Smooth muscle cell (in vitro differentiated cells): ENCODE results near the gene AOPEP. TPM values are rescaled to one million over a fixed set of nuclear protein-coding genes. Genes with fewer than 3 reads are reported as not detected.

Experiments used
- DNase-seq: peaks from one replicate; lab custom pipeline; 2025; ENCODE audit not compliant: unreplicated experiment; lab: John Stamatoyannopoulos, UW
- H2AFZ ChIP-seq: fragments of 200-600 bp; sonication (generic); 2 replicates; pipeline ENCODE4 v1.6.0; 2016; ENCODE audit warnings: antibody characterized with exemption, low read depth, mild to moderate bottlenecking
- H3F3A ChIP-seq: fragments of 200-600 bp; sonication (generic); 2 replicates; pipeline ENCODE4 v1.6.0; 2017; ENCODE audit warnings: antibody characterized with exemption, low read depth
- H3K27ac ChIP-seq: fragments of 200-600 bp; sonication (generic); 2 replicates; pipeline ENCODE4 v1.5.1; 2016; ENCODE audit warnings: low read depth, mild to moderate bottlenecking
- H3K27me3 ChIP-seq: fragments of 200-600 bp; sonication (generic); 2 replicates; pipeline ENCODE4 v1.6.1; 2016; ENCODE audit warnings: low read depth, mild to moderate bottlenecking
- H3K36me3 ChIP-seq: fragments of 200-600 bp; sonication (generic); 2 replicates; pipeline ENCODE4 v1.5.1; 2016; ENCODE audit warnings: low read depth
- H3K4me1 ChIP-seq: fragments of 200-600 bp; sonication (generic); 2 replicates; pipeline ENCODE4 v1.5.1; 2016; ENCODE audit warnings: low read depth
- H3K4me2 ChIP-seq: fragments of 200-600 bp; sonication (generic); 2 replicates; pipeline ENCODE4 v1.6.0; 2016; ENCODE audit warnings: mild to moderate bottlenecking
- H3K4me3 ChIP-seq: fragments of 200-600 bp; sonication (generic); 2 replicates; pipeline ENCODE4 v1.5.1; 2016; ENCODE audit warnings: mild to moderate bottlenecking
- H3K79me2 ChIP-seq: fragments of 200-600 bp; sonication (generic); 2 replicates; pipeline ENCODE4 v1.6.0; 2016; ENCODE audit warnings: low read depth, mild to moderate bottlenecking
- H3K9ac ChIP-seq: fragments of 200-600 bp; sonication (generic); 2 replicates; pipeline ENCODE4 v1.6.0; 2016; ENCODE audit warnings: low read depth
- H3K9me3 ChIP-seq: fragments of 200-600 bp; sonication (generic); replicated peaks from 2 replicates; pipeline ENCODE4 v1.5.1; 2016; ENCODE audit warnings: low read depth
- H4K20me1 ChIP-seq: fragments of 200-600 bp; sonication (generic); 2 replicates; pipeline ENCODE4 v1.6.0; 2016; ENCODE audit warnings: low read depth
- WGBS: methylation state at CpG from one replicate; pipeline ENCODE4 v1.1.7; 2016; ENCODE audit warnings: low lambda C conversion rate; 5-methylcytosine and 5-hydroxymethylcytosine counted together
- polyA plus RNA-seq: library from polyadenylated mRNA; unstranded; fragments of >200 nt; fragmentation: Nextera tagmentation; extraction: Ambion mirVana; gene quantifications from 2 replicates; pipeline ENCODE4 v1.2.1, GENCODE V29; 2016
- total RNA-seq: library from RNA; depleted of rRNA; stranded (reverse); fragments of >200 nt; gene quantifications from 2 replicates; pipeline ENCODE4 v1.2.3, GENCODE V29; 2014
- TF ChIP-seq, protein P1 (sequence below): fragments of 200-600 bp; sonication (generic); IDR thresholded peaks from 2 replicates; pipeline ENCODE4 v1.5.1; 2017; ENCODE audit warnings: borderline replicate concordance, mild to moderate bottlenecking, antibody characterized with exemption; ENCODE audit not compliant: insufficient read depth, poor library complexity, severe bottlenecking

The AOPEP gene
- total and polyA plus RNA-seq, 2 experiments from 2014 or later: 52.7 to 94.9 TPM

GRCh38 chr9:95073042-95073607 lies 346.6 kb downstream of the AOPEP start:
- WGBS: 95% methylated on average over 18 of the region's 18 CpGs
- peaks cover 4% of the 10 kb centered on the region for H3K36me3 ChIP-seq
- H3K27ac ChIP-seq: peak overlapping the region; percentile 78
- peaks cover 100% of the 10 kb centered on the region for H4K20me1 ChIP-seq
- H3K4me3 ChIP-seq: no peak overlapping the region
- H3K27me3 ChIP-seq: no peaks in the 10 kb centered on the region
- H3K9me3 ChIP-seq: no peaks in the 10 kb centered on the region
- H3F3A ChIP-seq: peaks cover 16% of the 10 kb centered on the region
- DNase-seq: no peak
- H3K79me2 ChIP-seq: peaks cover 100% of the 10 kb centered on the region
- TF ChIP-seq, protein P1, sequence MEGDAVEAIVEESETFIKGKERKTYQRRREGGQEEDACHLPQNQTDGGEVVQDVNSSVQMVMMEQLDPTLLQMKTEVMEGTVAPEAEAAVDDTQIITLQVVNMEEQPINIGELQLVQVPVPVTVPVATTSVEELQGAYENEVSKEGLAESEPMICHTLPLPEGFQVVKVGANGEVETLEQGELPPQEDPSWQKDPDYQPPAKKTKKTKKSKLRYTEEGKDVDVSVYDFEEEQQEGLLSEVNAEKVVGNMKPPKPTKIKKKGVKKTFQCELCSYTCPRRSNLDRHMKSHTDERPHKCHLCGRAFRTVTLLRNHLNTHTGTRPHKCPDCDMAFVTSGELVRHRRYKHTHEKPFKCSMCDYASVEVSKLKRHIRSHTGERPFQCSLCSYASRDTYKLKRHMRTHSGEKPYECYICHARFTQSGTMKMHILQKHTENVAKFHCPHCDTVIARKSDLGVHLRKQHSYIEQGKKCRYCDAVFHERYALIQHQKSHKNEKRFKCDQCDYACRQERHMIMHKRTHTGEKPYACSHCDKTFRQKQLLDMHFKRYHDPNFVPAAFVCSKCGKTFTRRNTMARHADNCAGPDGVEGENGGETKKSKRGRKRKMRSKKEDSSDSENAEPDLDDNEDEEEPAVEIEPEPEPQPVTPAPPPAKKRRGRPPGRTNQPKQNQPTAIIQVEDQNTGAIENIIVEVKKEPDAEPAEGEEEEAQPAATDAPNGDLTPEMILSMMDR: no peak
- H3K4me1 ChIP-seq: peaks cover 14% of the 10 kb centered on the region
- H3K4me2 ChIP-seq: no peak overlapping the region
- no peak overlapping the region for H3K9ac ChIP-seq
- no peak overlapping the region for H2AFZ ChIP-seq

DNA sequence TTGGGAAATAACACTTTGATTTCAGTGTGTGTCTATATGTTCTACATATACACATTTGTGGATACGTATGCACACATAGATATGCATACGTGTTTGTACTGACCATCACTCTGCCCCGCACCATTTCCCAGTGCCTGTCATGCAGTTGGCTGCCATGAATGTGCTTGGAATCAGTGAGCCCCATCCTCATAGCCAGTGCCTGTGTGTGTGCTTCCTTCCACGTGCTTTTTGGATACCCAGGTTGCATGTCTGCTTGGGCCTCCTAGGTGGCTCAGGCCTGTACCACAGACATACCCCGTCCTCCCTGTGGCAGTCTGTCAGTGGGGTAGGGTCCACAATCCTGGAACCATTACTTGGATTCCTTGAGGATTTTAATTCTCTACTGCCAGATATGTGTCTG lies 347.4 kb downstream of the AOPEP start:
- H3F3A ChIP-seq: peaks cover 16% of the 10 kb centered on the region
- H4K20me1 ChIP-seq: peaks cover 100% of the 10 kb centered on the region
- H3K27ac ChIP-seq: peak overlapping the region; percentile 3
- no peak overlapping the region for H3K4me2 ChIP-seq
- no peak for DNase-seq
- H3K79me2 ChIP-seq: peaks cover 100% of the 10 kb centered on the region
- H3K9ac ChIP-seq: no peak overlapping the region
- no peak overlapping the region for H2AFZ ChIP-seq
- TF ChIP-seq, protein P1: no peak
- WGBS: 98% methylated on average over 5 of the region's 5 CpGs
- H3K27me3 ChIP-seq: no peaks in the 10 kb centered on the region
- H3K4me1 ChIP-seq: peaks cover 22% of the 10 kb centered on the region
- no peak overlapping the region for H3K4me3 ChIP-seq
- H3K9me3 ChIP-seq: no peaks in the 10 kb centered on the region
- H3K36me3 ChIP-seq: peaks cover 4% of the 10 kb centered on the region

DNA sequence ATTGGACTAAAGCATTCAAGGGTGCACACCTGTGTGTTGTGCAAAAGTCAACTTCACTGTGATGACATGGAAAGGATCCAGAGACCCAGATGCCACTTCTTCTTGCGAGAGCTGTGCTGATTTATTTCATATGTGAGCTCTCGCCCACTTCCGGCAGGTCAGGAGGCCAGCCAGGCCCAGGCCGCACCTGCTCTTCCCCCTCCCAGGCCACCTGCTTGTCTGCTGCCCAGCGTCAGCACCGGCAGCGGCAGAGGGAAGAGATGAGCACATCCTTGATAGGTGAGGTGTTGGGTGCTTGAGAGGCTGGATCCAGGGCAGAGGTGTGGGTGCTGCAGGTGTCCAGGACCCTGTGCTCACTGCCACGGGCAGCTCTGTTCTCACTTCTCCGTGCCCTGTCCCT lies 348.1 kb downstream of the AOPEP start:
- Histone ChIP-seq H3K4me1 (peaks cover 29% of the 10 kb centered on the region), H3K27ac (no peak overlapping the region), H3K27me3 (no peaks in the 10 kb centered on the region), H3F3A (peaks cover 23% of the 10 kb centered on the region), H3K4me2 (no peak overlapping the region), H4K20me1 (peaks cover 100% of the 10 kb centered on the region), H3K9me3 (no peaks in the 10 kb centered on the region), H3K79me2 (peaks cover 100% of the 10 kb centered on the region), H3K9ac (no peak overlapping the region), H2AFZ (no peak overlapping the region), H3K4me3 (no peak overlapping the region), H3K36me3 (peaks cover 4% of the 10 kb centered on the region)
- DNase-seq: no peak
- 97% methylated on average over 9 of the region's 9 CpGs for WGBS
- TF ChIP-seq, protein P1: no peak

DNA sequence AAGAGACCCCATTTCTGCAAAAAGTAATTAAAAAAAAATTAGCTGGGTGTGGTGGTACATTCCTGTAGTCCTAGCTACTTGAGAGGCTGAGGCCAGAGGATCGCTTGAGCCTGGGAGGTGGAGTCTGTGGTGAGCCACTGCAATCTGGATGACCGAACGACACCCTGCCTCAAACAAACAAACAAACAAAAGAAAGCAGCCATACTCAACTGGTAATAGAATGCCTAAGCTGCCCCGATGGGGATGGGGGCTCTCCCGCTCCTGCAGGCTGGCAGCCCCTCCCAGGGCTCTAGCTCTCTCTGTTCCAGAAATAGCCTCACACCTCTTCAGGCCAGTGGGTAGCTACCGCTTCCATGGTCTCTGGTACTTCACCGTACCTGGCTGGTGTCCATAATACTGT lies 349.2 kb downstream of the AOPEP start:
- no peak for DNase-seq
- Histone ChIP-seq H2AFZ (no peak overlapping the region), H4K20me1 (peaks cover 100% of the 10 kb centered on the region), H3K79me2 (peaks cover 100% of the 10 kb centered on the region), H3K9ac (no peak overlapping the region), H3K9me3 (no peaks in the 10 kb centered on the region), H3K4me1 (peaks cover 39% of the 10 kb centered on the region), H3K27me3 (no peaks in the 10 kb centered on the region), H3F3A (peaks cover 24% of the 10 kb centered on the region), H3K4me3 (no peak overlapping the region), H3K4me2 (no peak overlapping the region), H3K36me3 (peaks cover 4% of the 10 kb centered on the region), H3K27ac (peak overlapping the region; percentile 77)
- WGBS: 83% methylated on average over 7 of the region's 7 CpGs
- TF ChIP-seq, protein P1: no peak
